Activated naive CD4-positive, alpha-beta T cell treated with anti-CD3 and anti-CD28 coated beads for 36 hours (primary cell): Measurements from ENCODE around the gene ACAP3. TPM values are rescaled to one million over a fixed set of nuclear protein-coding genes. Genes with fewer than 3 reads are reported as not detected.

Experiments used
- CTCF ChIA-PET: fragments of 350-600 bp; sonication (Branson Sonifier 250); formaldehyde crosslinking; loops from one replicate; lab custom pipeline; 2021; ENCODE audit warnings: antibody characterized with exemption; lab: Charles Lee
- DNase-seq: peaks from one replicate; pipeline ENCODE4 v3.0.0-alpha.2; 2020
- H3K27ac Mint-ChIP-seq: one replicate; pipeline ENCODE4 v1.8.0; 2021; ENCODE audit warnings: mild to moderate bottlenecking, mixed read lengths
- H3K27me3 Mint-ChIP-seq: one replicate; pipeline ENCODE4 v1.8.0; 2021; ENCODE audit warnings: low read depth, mixed read lengths
- H3K36me3 Mint-ChIP-seq: one replicate; pipeline ENCODE4 v1.8.0; 2021; ENCODE audit warnings: low read depth, mixed read lengths
- H3K4me1 Mint-ChIP-seq: one replicate; pipeline ENCODE4 v1.8.0; 2021; ENCODE audit warnings: low read depth, mixed read lengths
- H3K4me3 Mint-ChIP-seq: one replicate; pipeline ENCODE4 v1.8.0; 2021; ENCODE audit warnings: mild to moderate bottlenecking, moderate library complexity, mixed read lengths
- H3K9me3 Mint-ChIP-seq: one replicate; pipeline ENCODE4 v1.8.0; 2021; ENCODE audit warnings: mixed read lengths
- intact Hi-C: fragments of 100-400 bp; cut with micrococcal nuclease; formaldehyde crosslinking; loops from one replicate; pipeline ENCODE4 v1.15.1; 2023
- total RNA-seq, 2 experiments: library from RNA; stranded (reverse); gene quantifications; one replicate each; pipeline ENCODE4 v1.2.3, GENCODE V29; 2021

The ACAP3 gene
- total RNA-seq, 2 experiments from 2014 or later: 24.1 to 25.3 TPM

GRCh38 chr1:1264026-1264425 is 43.7 kb downstream of the ACAP3 start:
- intact Hi-C loops: no loop called here
- Mint-ChIP-seq H3K4me3 (no peak overlapping the region), H3K36me3 (peaks cover 30% of the 10 kb centered on the region), H3K9me3 (no peaks in the 10 kb centered on the region), H3K27me3 (no peaks in the 10 kb centered on the region), H3K27ac (no peak overlapping the region), H3K4me1 (peaks cover 11% of the 10 kb centered on the region)
- no peak for DNase-seq
- CTCF ChIA-PET: interaction anchor here (0.6 kb wide), 1 partner anchor 144 kb away, joined by 3 read pairs; no protein-coding TSS in a partner anchor

GRCh38 chr1:1262758-1263157 is 45.0 kb downstream of the ACAP3 start:
- Mint-ChIP-seq H3K27ac (no peak overlapping the region), H3K27me3 (no peaks in the 10 kb centered on the region), H3K36me3 (peaks cover 30% of the 10 kb centered on the region), H3K9me3 (no peaks in the 10 kb centered on the region), H3K4me1 (peaks cover 8% of the 10 kb centered on the region), H3K4me3 (no peak overlapping the region)
- CTCF ChIA-PET: no interaction called here
- DNase-seq: no peak
- intact Hi-C loops: no loop called here

- DNase-seq: no peak
- H3K4me1 Mint-ChIP-seq: peaks cover 8% of the 10 kb centered on the region
- H3K27ac Mint-ChIP-seq: no peak overlapping the region
- no peaks in the 10 kb centered on the region for H3K9me3 Mint-ChIP-seq
- CTCF ChIA-PET: no interaction called here
- H3K27me3 Mint-ChIP-seq: no peaks in the 10 kb centered on the region
- intact Hi-C loops: no loop called here
- H3K36me3 Mint-ChIP-seq: peaks cover 30% of the 10 kb centered on the region
- no peak overlapping the region for H3K4me3 Mint-ChIP-seq
Observed at GRCh38 chr1:1262071-1262470, 45.7 kb downstream of the ACAP3 start.

- CTCF ChIA-PET: interaction anchor here (1.2 to 2.1 kb wide), 2 partner anchors 31 to 139 kb away, joined by 3 to 9 read pairs; no protein-coding TSS in a partner anchor
- Mint-ChIP-seq H3K4me3 (no peak overlapping the region), H3K27me3 (no peaks in the 10 kb centered on the region), H3K27ac (peak overlapping the region; percentile 50), H3K9me3 (no peaks in the 10 kb centered on the region), H3K4me1 (peaks cover 8% of the 10 kb centered on the region), H3K36me3 (peaks cover 30% of the 10 kb centered on the region)
- DNase-seq: no peak
- intact Hi-C loops: no loop called here
Observed at GRCh38 chr1:1260843-1261560, 46.7 kb downstream of the ACAP3 start.

GRCh38 chr1:1259951-1260600 is 47.7 kb downstream of the ACAP3 start:
- intact Hi-C loops: no loop called here
- H3K9me3 Mint-ChIP-seq: no peaks in the 10 kb centered on the region
- no peak overlapping the region for H3K27ac Mint-ChIP-seq
- H3K4me1 Mint-ChIP-seq: peaks cover 8% of the 10 kb centered on the region
- H3K27me3 Mint-ChIP-seq: no peaks in the 10 kb centered on the region
- H3K4me3 Mint-ChIP-seq: no peak overlapping the region
- no peak for DNase-seq
- CTCF ChIA-PET: interaction anchor here (2.1 kb wide), 1 partner anchor 138 kb away, joined by 9 read pairs; no protein-coding TSS in a partner anchor
- peaks cover 30% of the 10 kb centered on the region for H3K36me3 Mint-ChIP-seq

- Mint-ChIP-seq H3K4me1 (peaks cover 8% of the 10 kb centered on the region), H3K4me3 (no peak overlapping the region), H3K27ac (no peak overlapping the region), H3K9me3 (no peaks in the 10 kb centered on the region), H3K36me3 (peaks cover 32% of the 10 kb centered on the region), H3K27me3 (no peaks in the 10 kb centered on the region)
- intact Hi-C loops: no loop called here
- CTCF ChIA-PET: interaction anchor here (2.1 kb wide), 1 partner anchor 137 kb away, joined by 9 read pairs; no protein-coding TSS in a partner anchor
- DNase-seq: no peak
Observed at GRCh38 chr1:1259540-1259939, 48.2 kb downstream of the ACAP3 start.

GRCh38 chr1:1259119-1259488 is 48.6 kb downstream of the ACAP3 start:
- H3K9me3 Mint-ChIP-seq: no peaks in the 10 kb centered on the region
- no peak overlapping the region for H3K4me3 Mint-ChIP-seq
- H3K27me3 Mint-ChIP-seq: no peaks in the 10 kb centered on the region
- CTCF ChIA-PET: no interaction called here
- no peak overlapping the region for H3K27ac Mint-ChIP-seq
- DNase-seq: no peak
- intact Hi-C loops: no loop called here
- peaks cover 8% of the 10 kb centered on the region for H3K4me1 Mint-ChIP-seq
- peaks cover 32% of the 10 kb centered on the region for H3K36me3 Mint-ChIP-seq

- CTCF ChIA-PET: no interaction called here
- H3K4me1 Mint-ChIP-seq: peaks cover 10% of the 10 kb centered on the region
- DNase-seq: no peak
- H3K36me3 Mint-ChIP-seq: peaks cover 25% of the 10 kb centered on the region
- intact Hi-C loops: no loop called here
- no peaks in the 10 kb centered on the region for H3K27me3 Mint-ChIP-seq
- H3K27ac Mint-ChIP-seq: no peak overlapping the region
- no peaks in the 10 kb centered on the region for H3K9me3 Mint-ChIP-seq
- no peak overlapping the region for H3K4me3 Mint-ChIP-seq
Observed at GRCh38 chr1:1256956-1257871, 50.5 kb downstream of the ACAP3 start.

GRCh38 chr1:1255611-1256010 is 52.1 kb downstream of the ACAP3 start:
- Mint-ChIP-seq H3K27ac (no peak overlapping the region), H3K27me3 (no peaks in the 10 kb centered on the region), H3K9me3 (no peaks in the 10 kb centered on the region), H3K36me3 (peaks cover 20% of the 10 kb centered on the region), H3K4me3 (no peak overlapping the region), H3K4me1 (peaks cover 14% of the 10 kb centered on the region)
- intact Hi-C loops: no loop called here
- no peak for DNase-seq
- CTCF ChIA-PET: no interaction called here

GRCh38 chr1:1255078-1255477 is 52.7 kb downstream of the ACAP3 start:
- CTCF ChIA-PET: no interaction called here
- intact Hi-C loops: no loop called here
- DNase-seq: no peak
- no peak overlapping the region for H3K4me3 Mint-ChIP-seq
- no peaks in the 10 kb centered on the region for H3K27me3 Mint-ChIP-seq
- H3K4me1 Mint-ChIP-seq: peaks cover 19% of the 10 kb centered on the region
- H3K27ac Mint-ChIP-seq: no peak overlapping the region
- H3K36me3 Mint-ChIP-seq: peaks cover 20% of the 10 kb centered on the region
- no peaks in the 10 kb centered on the region for H3K9me3 Mint-ChIP-seq

- Mint-ChIP-seq H3K27me3 (no peaks in the 10 kb centered on the region), H3K27ac (no peak overlapping the region), H3K9me3 (no peaks in the 10 kb centered on the region), H3K4me1 (peaks cover 20% of the 10 kb centered on the region), H3K4me3 (no peak overlapping the region), H3K36me3 (peaks cover 17% of the 10 kb centered on the region)
- CTCF ChIA-PET: no interaction called here
- intact Hi-C loops: no loop called here
- no peak for DNase-seq
Observed at GRCh38 chr1:1254667-1254998, 53.1 kb downstream of the ACAP3 start.

- CTCF ChIA-PET: no interaction called here
- no peak overlapping the region for H3K27ac Mint-ChIP-seq
- H3K4me3 Mint-ChIP-seq: no peak overlapping the region
- no peaks in the 10 kb centered on the region for H3K27me3 Mint-ChIP-seq
- H3K36me3 Mint-ChIP-seq: peaks cover 15% of the 10 kb centered on the region
- no peaks in the 10 kb centered on the region for H3K9me3 Mint-ChIP-seq
- intact Hi-C loops: no loop called here
- DNase-seq: no peak
- peaks cover 22% of the 10 kb centered on the region for H3K4me1 Mint-ChIP-seq
Observed at GRCh38 chr1:1253972-1254666, 53.6 kb downstream of the ACAP3 start.
